ENCODE results near the gene PCDHGA8.

GRCh38 chr5:141419074-141419880 is 26.8 kb downstream of the PCDHGA8 start:
- TF ChIP-seq MAX (IDR thresholded peaks at IDR 0.05; ENCODE audit: low read depth) (no peak), CTCF (IDR thresholded peaks at IDR 0.05) (no peak), YY1 (IDR thresholded peaks at IDR 0.05; ENCODE audit: low read depth) (no peak), RAD21 (IDR thresholded peaks at IDR 0.05; ENCODE audit: low read length) (no peak), MXI1 (IDR thresholded peaks at IDR 0.05; ENCODE audit: low read depth, low read length) (no peak)
